HG02938 (cell line): ENCODE measurements around the gene MAGEC3.

ENCODE experiments used
- ATAC-seq: cut with Tn5 transposase; IDR thresholded peaks from one replicate; pipeline ENCODE4 v1.9.1; 2021; ENCODE audit warnings: mild to moderate bottlenecking, moderate library complexity; ENCODE audit not compliant: unreplicated experiment

Gene MAGEC3

GRCh38 chrX:141945426-141945825, 107.3 kb downstream of the MAGEC3 start:
- no peak for ATAC-seq

- ATAC-seq: no peak
These were observed 109.2 kb downstream of the MAGEC3 start for GRCh38 chrX:141947350-141947749.
